ELR (cell line): ENCODE data around the gene AK6.
"Not testable (repeated sequence)": the region's sequence is repeated elsewhere in the genome, so short reads cannot be mapped to it uniquely, and the experiment has no call there.

ENCODE experiments used
- DNase-seq: peaks from one replicate; pipeline ENCODE4 v3.0.0-alpha.2; 2015; ENCODE audit warnings: low read depth

AK6 gene

GRCh38 chr5:69335341-69335935 lies 33.9 kb downstream of the AK6 start:
- peak; percentile 52 for DNase-seq

GRCh38 chr5:69334793-69335268 lies 34.5 kb downstream of the AK6 start:
- peak; percentile 82 for DNase-seq

- DNase-seq: not testable (repeated sequence)
Measured at GRCh38 chr5:69333668-69334315, 35.5 kb downstream of the AK6 start.

GRCh38 chr5:69331528-69332445 lies 37.5 kb downstream of the AK6 start:
- no peak for DNase-seq

GRCh38 chr5:69329905-69330489 lies 39.3 kb downstream of the AK6 start:
- no peak for DNase-seq

- no peak for DNase-seq
Measured at GRCh38 chr5:69326365-69326764, 43.0 kb downstream of the AK6 start.

- no peak for DNase-seq
Measured at GRCh38 chr5:69317391-69317790, 51.9 kb downstream of the AK6 start.

- DNase-seq: no peak
Measured at GRCh38 chr5:69315972-69316371, 53.3 kb downstream of the AK6 start.

GRCh38 chr5:69313428-69313827 lies 55.9 kb downstream of the AK6 start:
- no peak for DNase-seq

- DNase-seq: no peak
Measured at GRCh38 chr5:69312459-69313160, 56.7 kb downstream of the AK6 start.

GRCh38 chr5:69309380-69309779 lies 59.9 kb downstream of the AK6 start:
- DNase-seq: no peak

- DNase-seq: no peak
Measured at GRCh38 chr5:69308046-69308553, 61.2 kb downstream of the AK6 start.

GRCh38 chr5:69305512-69305911 lies 63.8 kb downstream of the AK6 start:
- no peak for DNase-seq
